Measurements from ENCODE around the gene GLRX5.

DNA sequence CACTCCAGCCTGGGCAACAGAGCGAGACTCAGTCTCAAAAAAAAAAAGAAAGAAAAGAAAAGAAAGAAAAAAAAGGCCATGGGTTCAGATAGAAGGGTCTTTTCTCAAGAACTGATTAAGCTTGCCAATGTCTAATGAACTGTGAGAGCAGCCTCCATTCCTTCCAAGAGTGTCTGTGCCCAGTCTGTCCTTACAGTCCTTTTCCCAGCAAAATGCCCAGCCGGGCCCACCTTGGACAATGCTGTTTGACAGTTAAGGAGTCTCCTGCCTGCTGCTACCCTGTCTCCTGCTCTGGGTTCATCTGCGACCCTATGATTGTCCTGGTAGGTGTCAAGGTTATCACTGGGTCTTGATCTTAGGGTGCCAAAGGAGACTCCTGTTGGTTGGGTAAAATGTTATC lies 39.8 kb upstream of the GLRX5 start:
- TF ChIP-seq, protein P1, sequence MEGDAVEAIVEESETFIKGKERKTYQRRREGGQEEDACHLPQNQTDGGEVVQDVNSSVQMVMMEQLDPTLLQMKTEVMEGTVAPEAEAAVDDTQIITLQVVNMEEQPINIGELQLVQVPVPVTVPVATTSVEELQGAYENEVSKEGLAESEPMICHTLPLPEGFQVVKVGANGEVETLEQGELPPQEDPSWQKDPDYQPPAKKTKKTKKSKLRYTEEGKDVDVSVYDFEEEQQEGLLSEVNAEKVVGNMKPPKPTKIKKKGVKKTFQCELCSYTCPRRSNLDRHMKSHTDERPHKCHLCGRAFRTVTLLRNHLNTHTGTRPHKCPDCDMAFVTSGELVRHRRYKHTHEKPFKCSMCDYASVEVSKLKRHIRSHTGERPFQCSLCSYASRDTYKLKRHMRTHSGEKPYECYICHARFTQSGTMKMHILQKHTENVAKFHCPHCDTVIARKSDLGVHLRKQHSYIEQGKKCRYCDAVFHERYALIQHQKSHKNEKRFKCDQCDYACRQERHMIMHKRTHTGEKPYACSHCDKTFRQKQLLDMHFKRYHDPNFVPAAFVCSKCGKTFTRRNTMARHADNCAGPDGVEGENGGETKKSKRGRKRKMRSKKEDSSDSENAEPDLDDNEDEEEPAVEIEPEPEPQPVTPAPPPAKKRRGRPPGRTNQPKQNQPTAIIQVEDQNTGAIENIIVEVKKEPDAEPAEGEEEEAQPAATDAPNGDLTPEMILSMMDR (IDR thresholded peaks at IDR 0.05; ENCODE audit: insufficient read depth, low read length, poor library complexity, severe bottlenecking): no peak
- no peak for TF ChIP-seq EZH2phosphoT487 (conservative IDR thresholded peaks at IDR 0.05; ENCODE audit: low read length)
